Activated T-cell treated with anti-CD3 and anti-CD28 coated beads for 4 hours (primary cell): Measurements from ENCODE around the gene PDIA4.
"Not testable (repeated sequence)": the region's sequence is repeated elsewhere in the genome, so short reads cannot be mapped to it uniquely, and the experiment has no call there.

Experiments used
- DNase-seq: peaks from one replicate; pipeline ENCODE4 v3.0.0-alpha.2; 2020

The PDIA4 gene

DNA sequence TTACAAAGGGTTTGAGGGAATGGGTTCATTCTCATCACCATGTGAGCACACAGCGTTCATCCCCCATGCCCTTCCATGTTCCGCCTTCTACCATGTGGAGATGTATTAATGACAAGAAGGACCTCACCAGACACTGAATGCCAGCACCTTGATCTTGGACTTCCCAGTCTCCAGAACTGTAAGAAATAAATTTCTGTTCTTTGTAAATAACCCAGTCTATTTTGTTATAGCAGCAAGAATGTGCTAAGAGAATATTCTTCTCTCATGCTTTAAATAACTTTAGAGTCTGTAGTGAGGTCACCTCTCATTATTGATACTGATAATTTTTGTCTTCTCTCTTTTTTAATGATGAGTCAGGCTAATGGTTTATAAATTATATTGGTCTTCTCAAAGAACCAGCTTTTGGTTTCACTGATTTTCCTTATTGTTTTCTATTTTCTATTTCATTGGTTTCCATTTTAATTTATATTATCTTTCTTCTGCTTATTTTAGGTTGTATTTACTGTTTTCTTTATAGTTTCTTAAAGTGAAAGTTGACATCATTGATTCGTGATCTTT, 3.1 kb upstream of the PDIA4 start:
- no peak for DNase-seq

DNA sequence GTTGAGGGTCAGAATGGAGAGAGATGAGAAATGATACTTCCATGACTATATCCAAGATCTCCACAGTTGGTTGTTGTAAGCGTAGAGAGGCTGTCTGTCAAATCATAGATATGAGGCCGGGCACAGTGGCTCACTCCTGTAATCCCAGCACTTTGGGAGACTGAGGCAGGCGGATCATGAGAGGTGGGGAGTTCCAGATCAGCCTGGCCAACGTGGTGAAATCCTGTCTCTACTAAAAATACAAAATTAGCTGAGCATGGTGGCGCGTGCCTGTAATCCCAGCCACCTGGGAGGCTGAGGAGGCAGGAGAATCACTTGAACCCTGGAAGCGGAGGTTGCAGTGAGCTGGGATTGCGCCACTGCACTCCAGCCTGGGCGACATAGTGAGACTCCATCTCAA, 2.1 kb upstream of the PDIA4 start:
- not testable (repeated sequence) for DNase-seq

DNA sequence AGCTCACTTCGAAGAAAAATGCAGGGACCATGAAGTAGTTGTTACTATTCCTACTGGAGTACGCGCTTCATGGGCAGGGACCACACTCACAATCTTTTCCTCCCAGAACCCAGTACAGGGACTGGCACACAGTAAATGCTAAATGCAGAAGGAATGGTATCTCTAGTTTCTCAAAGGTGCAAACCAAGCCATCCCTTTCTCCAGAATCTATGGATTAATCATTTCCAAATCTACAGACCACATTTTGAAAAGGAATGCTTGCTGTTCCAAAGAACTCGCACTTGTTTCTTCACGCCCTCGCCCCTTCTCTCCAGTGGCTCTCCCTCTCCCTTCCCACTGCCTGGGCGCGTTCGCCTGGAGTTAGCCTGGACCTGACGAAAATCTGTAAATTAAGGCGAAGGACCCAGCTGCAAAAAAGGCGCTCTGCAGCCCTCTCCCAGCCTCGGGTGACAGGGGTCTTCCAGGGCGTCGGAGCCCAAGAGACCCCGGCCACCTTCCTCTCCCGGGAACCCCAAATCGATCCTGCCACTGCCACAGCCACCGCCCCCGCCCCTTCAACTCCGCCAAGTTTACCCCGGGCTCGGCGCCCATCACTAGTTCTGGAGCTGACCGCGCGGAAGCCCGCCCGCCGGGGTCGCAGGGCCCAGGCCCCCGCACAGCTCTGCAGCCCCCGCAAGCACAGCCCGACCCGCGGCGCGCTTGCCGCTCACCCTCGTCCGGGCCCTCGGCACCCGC, 527 bp downstream of the PDIA4 start:
- DNase-seq: no peak

GRCh38 chr7:149027055-149027454, 1.2 kb downstream of the PDIA4 start:
- DNase-seq: no peak

DNA sequence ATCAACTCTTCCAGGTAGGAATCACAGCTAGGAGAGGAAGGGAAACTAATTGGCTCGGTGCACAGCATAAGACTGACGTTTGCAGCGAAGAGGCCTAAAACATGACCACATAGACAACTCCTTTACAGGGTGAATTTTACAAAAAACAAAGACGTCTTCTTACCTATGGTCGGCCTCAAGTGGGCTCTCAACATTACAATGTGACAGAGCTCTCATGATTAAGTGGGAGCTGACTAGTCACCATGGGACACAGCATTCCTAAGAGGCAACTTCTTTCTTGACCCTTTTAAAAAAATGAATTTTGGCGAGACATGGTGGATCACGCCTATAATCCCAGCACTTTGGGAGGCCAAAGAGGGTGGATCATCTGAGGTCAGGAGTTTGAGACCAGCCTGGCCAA, 4.6 kb downstream of the PDIA4 start:
- DNase-seq: no peak

DNA sequence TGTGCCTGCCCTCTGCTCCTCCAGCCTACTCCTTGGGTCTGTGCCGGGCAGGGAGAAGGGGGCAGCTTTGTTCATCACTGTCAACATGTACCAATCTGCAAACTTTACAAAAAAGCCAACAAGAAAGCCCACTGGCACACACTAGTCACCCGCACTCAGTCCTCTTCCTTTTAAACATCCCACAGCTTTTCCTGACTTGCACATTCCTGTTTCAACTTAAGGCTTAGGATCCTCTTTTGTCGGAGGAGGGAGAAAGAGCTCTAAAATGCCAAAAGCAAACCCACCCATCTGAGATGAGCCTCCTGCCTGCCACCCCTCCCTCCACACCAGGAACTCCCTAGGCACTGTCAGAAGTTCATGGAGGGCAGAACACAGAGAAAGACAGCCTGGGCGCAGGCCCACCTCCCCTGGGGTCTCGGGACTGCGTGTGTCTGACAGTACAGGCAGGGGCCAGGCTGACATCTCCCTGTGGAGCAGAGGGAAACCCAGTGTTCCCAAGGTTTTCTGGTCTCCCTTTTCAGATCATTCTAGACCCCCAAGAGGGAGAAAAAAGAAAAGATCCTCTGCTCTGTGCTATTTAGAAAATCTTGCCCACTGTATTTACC, 5.4 kb downstream of the PDIA4 start:
- no peak for DNase-seq

DNA sequence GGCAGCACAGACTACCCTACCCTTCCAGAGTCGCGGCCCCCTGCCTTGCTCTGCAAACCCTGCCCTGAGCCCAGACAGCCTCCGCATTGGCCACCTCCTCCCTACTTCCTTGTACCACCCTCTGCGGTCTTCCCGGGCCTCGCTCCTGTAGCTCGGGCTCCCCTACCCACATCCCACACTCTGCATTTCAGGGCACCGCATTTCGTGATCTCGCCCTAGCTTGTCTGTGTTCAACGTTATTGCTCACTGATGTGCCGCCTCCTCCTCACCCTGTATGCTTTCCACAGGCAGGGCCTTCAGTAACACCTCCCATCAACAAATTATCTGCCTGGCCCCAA, 6.6 kb downstream of the PDIA4 start:
- DNase-seq: no peak

- no peak for DNase-seq
Observed at GRCh38 chr7:149020483-149020882, 7.8 kb downstream of the PDIA4 start.

DNA sequence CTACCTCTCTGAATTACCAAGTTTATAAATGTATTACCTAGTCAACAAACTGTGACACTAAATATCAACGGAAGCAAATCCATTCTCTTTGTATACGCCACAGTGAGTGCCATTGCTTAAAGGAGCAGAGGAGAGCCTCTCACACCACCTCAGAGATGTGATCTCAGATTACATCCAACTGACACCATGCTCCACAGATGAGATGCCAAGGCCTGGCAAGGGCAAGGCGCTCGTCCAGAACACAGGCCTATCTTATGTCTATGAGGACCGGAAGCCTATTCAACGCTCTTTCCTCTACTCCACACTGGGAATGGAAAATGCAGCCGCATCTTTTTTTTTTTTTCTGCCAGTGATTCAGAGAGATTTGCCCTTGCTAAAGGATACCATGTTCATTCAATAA, 11.4 kb downstream of the PDIA4 start:
- no peak for DNase-seq

GRCh38 chr7:149014309-149014708, 14.0 kb downstream of the PDIA4 start:
- no peak for DNase-seq

GRCh38 chr7:149013876-149014275, 14.4 kb downstream of the PDIA4 start:
- DNase-seq: no peak

- DNase-seq: not testable (repeated sequence)
Observed at GRCh38 chr7:149012730-149013129, 15.6 kb downstream of the PDIA4 start.

GRCh38 chr7:149011491-149011890, 16.8 kb downstream of the PDIA4 start:
- no peak for DNase-seq

DNA sequence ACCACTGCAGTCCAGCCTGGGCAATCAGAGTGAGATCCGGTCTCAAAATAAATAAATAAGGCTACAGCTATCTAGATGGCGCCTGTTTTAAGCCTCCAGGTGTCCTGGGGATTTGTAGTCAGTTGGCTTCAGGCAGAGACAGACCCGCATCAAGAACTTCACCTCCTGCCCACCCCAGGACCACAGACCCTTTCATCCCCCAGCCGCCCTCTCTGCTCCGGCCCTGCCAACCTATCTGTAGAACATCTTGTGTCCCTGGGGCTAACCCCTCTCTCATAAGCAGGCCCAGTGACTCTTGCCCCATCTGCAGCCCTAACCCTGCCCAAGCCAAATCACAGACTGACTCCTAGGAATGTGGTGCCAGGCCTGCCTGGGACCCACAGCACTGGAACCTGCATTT, 17.9 kb downstream of the PDIA4 start:
- no peak for DNase-seq

DNA sequence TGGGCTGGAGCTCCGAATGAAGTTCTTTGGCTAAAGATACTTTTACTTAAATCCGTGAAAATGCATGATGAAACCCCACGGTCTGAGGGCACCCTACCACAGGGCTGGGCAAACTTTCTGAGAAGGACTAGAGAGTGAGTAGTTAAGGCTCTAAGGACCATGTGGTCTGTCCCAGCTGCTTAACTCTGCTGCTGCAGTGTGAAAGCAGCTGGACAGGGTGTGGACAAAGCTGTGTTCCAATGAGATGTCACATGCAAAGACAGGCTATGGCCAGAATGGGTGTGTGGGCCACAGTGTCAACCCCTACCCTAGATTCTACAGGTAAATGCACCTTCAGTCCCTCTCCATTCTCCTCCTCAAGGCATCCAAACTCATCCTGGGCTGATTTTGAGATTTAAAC, 18.8 kb downstream of the PDIA4 start:
- DNase-seq: no peak

DNA sequence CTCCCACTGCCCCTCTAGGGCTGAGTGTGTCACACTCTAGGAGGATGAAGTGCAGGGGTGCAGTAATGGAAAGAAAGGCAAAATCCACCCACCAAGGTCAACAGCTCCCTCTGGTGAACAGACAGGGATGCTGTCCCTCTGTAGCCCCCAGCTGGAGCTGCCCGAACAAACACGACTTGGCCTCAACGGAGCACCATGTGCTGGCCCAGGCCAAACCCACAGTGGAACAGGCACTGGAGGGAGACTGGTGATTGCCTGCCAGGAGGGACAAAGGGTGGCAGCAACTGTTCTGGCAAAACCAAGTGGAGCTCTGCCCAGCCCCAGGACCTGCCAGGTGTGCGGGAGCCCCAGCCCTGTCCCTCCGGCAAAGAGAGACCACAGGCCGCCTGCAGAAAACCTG, 20.7 kb downstream of the PDIA4 start:
- no peak for DNase-seq

GRCh38 chr7:149007146-149007545, 21.2 kb downstream of the PDIA4 start:
- no peak for DNase-seq

- DNase-seq: no peak
Observed at GRCh38 chr7:149006345-149006725, 22.0 kb downstream of the PDIA4 start.

GRCh38 chr7:149005427-149006344, 22.6 kb downstream of the PDIA4 start:
- peak; percentile 79 for DNase-seq

- no peak for DNase-seq
Observed at GRCh38 chr7:149004405-149005370, 23.6 kb downstream of the PDIA4 start.

DNA sequence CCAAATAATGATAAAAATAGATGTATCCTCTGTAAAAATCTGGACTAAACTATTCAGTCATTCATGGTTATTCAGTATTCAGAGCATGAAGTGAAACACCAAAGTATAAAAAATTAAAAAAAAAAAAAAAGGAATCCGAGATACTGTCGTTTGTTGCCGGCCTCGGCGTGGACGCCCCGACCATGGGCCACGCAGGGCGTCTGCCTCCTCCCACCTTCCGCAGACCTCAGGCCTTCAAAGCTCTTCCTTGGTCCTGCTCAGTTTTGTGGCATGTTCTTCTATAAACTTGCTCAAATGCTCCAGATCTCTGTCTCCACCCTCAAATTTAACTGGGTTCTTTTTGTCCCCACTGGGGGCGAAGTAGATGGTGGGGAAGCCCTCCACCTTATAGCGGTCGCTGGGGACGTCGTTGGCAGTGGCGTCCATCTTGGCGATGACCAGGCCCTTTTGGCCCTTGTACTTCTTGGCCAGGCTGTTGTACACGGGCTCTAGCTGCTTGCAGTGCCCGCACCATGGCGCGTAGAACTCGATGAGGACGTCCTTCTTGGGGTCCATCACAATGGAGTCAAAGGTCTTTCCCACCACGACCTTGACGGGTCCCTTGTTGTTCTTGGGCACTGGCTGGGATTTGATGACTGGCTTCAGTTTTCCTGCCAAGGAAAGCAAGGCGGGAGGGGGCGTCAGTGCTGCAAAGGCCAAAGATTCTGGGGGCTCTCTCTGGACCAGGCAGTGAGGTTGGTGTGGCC, 24.6 kb downstream of the PDIA4 start:
- DNase-seq: no peak

DNA sequence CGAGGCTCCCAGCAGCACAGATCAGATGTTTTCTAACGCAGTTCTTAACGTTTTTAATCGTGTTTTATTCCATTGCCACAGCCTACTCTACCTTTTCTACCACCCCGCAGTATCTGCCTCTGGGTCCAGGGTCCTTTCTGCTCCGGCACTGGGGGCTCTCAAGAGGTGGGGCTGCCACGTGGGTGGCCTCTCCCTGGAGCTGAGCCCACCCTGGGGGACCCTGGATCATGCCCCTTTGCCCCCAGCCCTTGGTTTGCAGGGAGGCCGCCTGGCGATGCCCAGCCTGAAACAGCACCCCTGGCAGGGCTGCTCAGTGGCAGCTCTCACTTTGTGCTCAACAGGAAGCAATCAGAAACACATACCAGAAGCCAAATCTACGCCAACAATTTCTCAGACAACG, 25.3 kb downstream of the PDIA4 start:
- DNase-seq: no peak
